ENCODE data around the gene OTUB2.

DNA sequence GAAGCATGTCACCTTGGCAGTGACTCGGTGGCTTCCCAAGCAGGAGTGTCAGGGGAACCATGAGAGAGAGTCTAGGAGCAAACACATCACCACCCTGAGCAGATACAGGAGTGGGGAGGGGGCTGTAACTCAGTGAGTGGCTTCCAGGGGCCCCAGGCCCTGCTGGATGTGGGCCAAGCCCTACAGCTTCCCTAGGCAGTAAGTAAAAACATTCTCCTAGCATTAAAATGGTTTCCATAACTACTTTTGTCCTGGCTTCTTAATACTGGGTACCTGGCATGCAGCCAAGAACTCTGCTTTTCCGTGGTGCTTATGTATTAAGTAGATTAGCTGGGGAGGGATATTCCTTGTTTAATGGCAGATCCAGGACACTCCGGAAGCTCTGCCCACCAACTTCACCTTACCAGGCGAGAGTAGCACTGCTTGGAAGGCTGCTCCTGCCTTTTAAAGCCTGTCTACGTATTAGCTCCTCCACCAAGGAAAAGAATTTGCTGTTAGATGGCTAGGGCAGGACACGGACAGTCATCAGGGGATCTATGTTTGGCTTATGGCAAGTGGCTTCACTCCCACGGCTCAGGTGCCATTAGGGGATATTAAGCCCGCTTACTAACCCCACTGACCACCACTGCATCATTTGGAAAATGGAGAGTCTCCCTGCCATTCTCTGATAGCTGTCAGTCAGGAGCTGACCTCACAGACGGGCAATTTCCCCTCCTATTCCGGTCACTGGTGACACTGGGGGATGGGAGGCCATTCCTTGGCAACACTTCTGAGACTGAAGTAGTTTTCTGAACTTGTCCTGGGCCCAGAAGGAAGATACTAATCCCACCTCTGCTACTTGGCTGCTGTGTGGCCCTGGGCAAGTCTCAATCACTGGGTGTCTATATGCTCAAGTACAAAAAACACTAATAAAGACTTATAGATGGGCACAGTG lies 22.8 kb downstream of the OTUB2 start:
- TF ChIP-seq EZH2 (IDR thresholded peaks at IDR 0.05; ENCODE audit: low read depth): no peak
- TF ChIP-seq, protein P1, sequence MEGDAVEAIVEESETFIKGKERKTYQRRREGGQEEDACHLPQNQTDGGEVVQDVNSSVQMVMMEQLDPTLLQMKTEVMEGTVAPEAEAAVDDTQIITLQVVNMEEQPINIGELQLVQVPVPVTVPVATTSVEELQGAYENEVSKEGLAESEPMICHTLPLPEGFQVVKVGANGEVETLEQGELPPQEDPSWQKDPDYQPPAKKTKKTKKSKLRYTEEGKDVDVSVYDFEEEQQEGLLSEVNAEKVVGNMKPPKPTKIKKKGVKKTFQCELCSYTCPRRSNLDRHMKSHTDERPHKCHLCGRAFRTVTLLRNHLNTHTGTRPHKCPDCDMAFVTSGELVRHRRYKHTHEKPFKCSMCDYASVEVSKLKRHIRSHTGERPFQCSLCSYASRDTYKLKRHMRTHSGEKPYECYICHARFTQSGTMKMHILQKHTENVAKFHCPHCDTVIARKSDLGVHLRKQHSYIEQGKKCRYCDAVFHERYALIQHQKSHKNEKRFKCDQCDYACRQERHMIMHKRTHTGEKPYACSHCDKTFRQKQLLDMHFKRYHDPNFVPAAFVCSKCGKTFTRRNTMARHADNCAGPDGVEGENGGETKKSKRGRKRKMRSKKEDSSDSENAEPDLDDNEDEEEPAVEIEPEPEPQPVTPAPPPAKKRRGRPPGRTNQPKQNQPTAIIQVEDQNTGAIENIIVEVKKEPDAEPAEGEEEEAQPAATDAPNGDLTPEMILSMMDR (conservative IDR thresholded peaks at IDR 0.05): no peak
